ENCODE measurements around the gene RBM26.

RBM26 gene

GRCh38 chr13:79346300-79346914 is 59.6 kb downstream of the RBM26 start:
- no peak overlapping the region for H3K4me3 ChIP-seq (ENCODE audit: insufficient read depth, low read depth, low read length)
- H3K27ac ChIP-seq (ENCODE audit: insufficient read depth, low read depth, low read length, poor library complexity, severe bottlenecking) = no peak overlapping the region
- peaks cover 12% of the 10 kb centered on the region for H3K36me3 ChIP-seq (ENCODE audit: control insufficient read depth, insufficient read depth, low read length)
- WGBS, 2 experiments = 92 to 95% methylated on average over 6 of the region's 6 CpGs
- no peaks in the 10 kb centered on the region for H3K27me3 ChIP-seq (ENCODE audit: control insufficient read depth, insufficient read depth, low read length, poor library complexity, severe bottlenecking)
- no peaks in the 10 kb centered on the region for H3K9me3 ChIP-seq (ENCODE audit: control insufficient read depth, low read length)
- H3K4me1 ChIP-seq (ENCODE audit: control insufficient read depth, insufficient read depth, low read length) = no peaks in the 10 kb centered on the region

GRCh38 chr13:79341202-79341601 is 64.9 kb downstream of the RBM26 start:
- Histone ChIP-seq H3K4me1 (ENCODE audit: control insufficient read depth, insufficient read depth, low read length) (no peaks in the 10 kb centered on the region), H3K9me3 (ENCODE audit: control insufficient read depth, low read length) (no peaks in the 10 kb centered on the region), H3K27me3 (ENCODE audit: control insufficient read depth, insufficient read depth, low read length, poor library complexity, severe bottlenecking) (no peaks in the 10 kb centered on the region), H3K36me3 (ENCODE audit: control insufficient read depth, insufficient read depth, low read length) (peaks cover 37% of the 10 kb centered on the region), H3K4me3 (ENCODE audit: insufficient read depth, low read depth, low read length) (no peak overlapping the region), H3K27ac (ENCODE audit: insufficient read depth, low read depth, low read length, poor library complexity, severe bottlenecking) (no peak overlapping the region)
- WGBS, 2 experiments = 95% methylated on average over 1 of the region's 1 CpG

- 93 to 95% methylated on average over 2 of the region's 2 CpGs for WGBS, 2 experiments
- Histone ChIP-seq H3K4me3 (ENCODE audit: insufficient read depth, low read depth, low read length) (no peak overlapping the region), H3K9me3 (ENCODE audit: control insufficient read depth, low read length) (no peaks in the 10 kb centered on the region), H3K27ac (ENCODE audit: insufficient read depth, low read depth, low read length, poor library complexity, severe bottlenecking) (no peak overlapping the region), H3K27me3 (ENCODE audit: control insufficient read depth, insufficient read depth, low read length, poor library complexity, severe bottlenecking) (no peaks in the 10 kb centered on the region), H3K36me3 (ENCODE audit: control insufficient read depth, insufficient read depth, low read length) (peaks cover 38% of the 10 kb centered on the region), H3K4me1 (ENCODE audit: control insufficient read depth, insufficient read depth, low read length) (no peaks in the 10 kb centered on the region)
Observed at GRCh38 chr13:79340490-79340889, 65.6 kb downstream of the RBM26 start.

- Histone ChIP-seq H3K36me3 (ENCODE audit: control insufficient read depth, insufficient read depth, low read length) (peaks cover 36% of the 10 kb centered on the region), H3K4me3 (ENCODE audit: insufficient read depth, low read depth, low read length) (no peak overlapping the region), H3K9me3 (ENCODE audit: control insufficient read depth, low read length) (no peaks in the 10 kb centered on the region), H3K27ac (ENCODE audit: insufficient read depth, low read depth, low read length, poor library complexity, severe bottlenecking) (no peak overlapping the region), H3K27me3 (ENCODE audit: control insufficient read depth, insufficient read depth, low read length, poor library complexity, severe bottlenecking) (no peaks in the 10 kb centered on the region), H3K4me1 (ENCODE audit: control insufficient read depth, insufficient read depth, low read length) (no peaks in the 10 kb centered on the region)
- WGBS, 2 experiments = 94 to 98% methylated on average over 3 of the region's 3 CpGs
Observed at GRCh38 chr13:79338343-79338742, 67.7 kb downstream of the RBM26 start.

GRCh38 chr13:79336966-79337365 is 69.1 kb downstream of the RBM26 start:
- Histone ChIP-seq H3K9me3 (ENCODE audit: control insufficient read depth, low read length) (no peaks in the 10 kb centered on the region), H3K27ac (ENCODE audit: insufficient read depth, low read depth, low read length, poor library complexity, severe bottlenecking) (no peak overlapping the region), H3K4me1 (ENCODE audit: control insufficient read depth, insufficient read depth, low read length) (no peaks in the 10 kb centered on the region), H3K27me3 (ENCODE audit: control insufficient read depth, insufficient read depth, low read length, poor library complexity, severe bottlenecking) (no peaks in the 10 kb centered on the region), H3K36me3 (ENCODE audit: control insufficient read depth, insufficient read depth, low read length) (peaks cover 36% of the 10 kb centered on the region), H3K4me3 (ENCODE audit: insufficient read depth, low read depth, low read length) (no peak overlapping the region)
- 91 to 96% methylated on average over 12 of the region's 12 CpGs for WGBS, 2 experiments

- no peaks in the 10 kb centered on the region for H3K4me1 ChIP-seq (ENCODE audit: control insufficient read depth, insufficient read depth, low read length)
- H3K4me3 ChIP-seq (ENCODE audit: insufficient read depth, low read depth, low read length) = no peak overlapping the region
- H3K36me3 ChIP-seq (ENCODE audit: control insufficient read depth, insufficient read depth, low read length) = no peaks in the 10 kb centered on the region
- no peaks in the 10 kb centered on the region for H3K27me3 ChIP-seq (ENCODE audit: control insufficient read depth, insufficient read depth, low read length, poor library complexity, severe bottlenecking)
- 100% methylated on average over 1 of the region's 1 CpG; no CpG with 5 or more reads in 1 of the 2 experiments for WGBS, 2 experiments
- no peak overlapping the region for H3K27ac ChIP-seq (ENCODE audit: insufficient read depth, low read depth, low read length, poor library complexity, severe bottlenecking)
- no peaks in the 10 kb centered on the region for H3K9me3 ChIP-seq (ENCODE audit: control insufficient read depth, low read length)
Observed at GRCh38 chr13:79328510-79328909, 77.5 kb downstream of the RBM26 start.

GRCh38 chr13:79320433-79320832 is 85.6 kb downstream of the RBM26 start:
- H3K27me3 ChIP-seq (ENCODE audit: control insufficient read depth, insufficient read depth, low read length, poor library complexity, severe bottlenecking) = no peaks in the 10 kb centered on the region
- no peaks in the 10 kb centered on the region for H3K4me1 ChIP-seq (ENCODE audit: control insufficient read depth, insufficient read depth, low read length)
- H3K36me3 ChIP-seq (ENCODE audit: control insufficient read depth, insufficient read depth, low read length) = peaks cover 10% of the 10 kb centered on the region
- H3K9me3 ChIP-seq (ENCODE audit: control insufficient read depth, low read length) = no peaks in the 10 kb centered on the region
- no peak overlapping the region for H3K4me3 ChIP-seq (ENCODE audit: insufficient read depth, low read depth, low read length)
- no peak overlapping the region for H3K27ac ChIP-seq (ENCODE audit: insufficient read depth, low read depth, low read length, poor library complexity, severe bottlenecking)
- 88 to 90% methylated on average over 1 of the region's 1 CpG for WGBS, 2 experiments

GRCh38 chr13:79318664-79319063 is 87.4 kb downstream of the RBM26 start:
- Histone ChIP-seq H3K4me1 (ENCODE audit: control insufficient read depth, insufficient read depth, low read length) (no peaks in the 10 kb centered on the region), H3K36me3 (ENCODE audit: control insufficient read depth, insufficient read depth, low read length) (peaks cover 10% of the 10 kb centered on the region), H3K27me3 (ENCODE audit: control insufficient read depth, insufficient read depth, low read length, poor library complexity, severe bottlenecking) (no peaks in the 10 kb centered on the region), H3K27ac (ENCODE audit: insufficient read depth, low read depth, low read length, poor library complexity, severe bottlenecking) (no peak overlapping the region), H3K9me3 (ENCODE audit: control insufficient read depth, low read length) (no peaks in the 10 kb centered on the region), H3K4me3 (ENCODE audit: insufficient read depth, low read depth, low read length) (no peak overlapping the region)
- 94% methylated on average over 4 of the region's 4 CpGs; no CpG with 5 or more reads in 1 of the 2 experiments for WGBS, 2 experiments

GRCh38 chr13:79317856-79318255 is 88.2 kb downstream of the RBM26 start:
- H3K4me3 ChIP-seq (ENCODE audit: insufficient read depth, low read depth, low read length) = no peak overlapping the region
- no peaks in the 10 kb centered on the region for H3K4me1 ChIP-seq (ENCODE audit: control insufficient read depth, insufficient read depth, low read length)
- H3K27ac ChIP-seq (ENCODE audit: insufficient read depth, low read depth, low read length, poor library complexity, severe bottlenecking) = no peak overlapping the region
- no peaks in the 10 kb centered on the region for H3K27me3 ChIP-seq (ENCODE audit: control insufficient read depth, insufficient read depth, low read length, poor library complexity, severe bottlenecking)
- 91 to 95% methylated on average over 1 to 2 of the region's 2 CpGs for WGBS, 2 experiments
- H3K36me3 ChIP-seq (ENCODE audit: control insufficient read depth, insufficient read depth, low read length) = peaks cover 10% of the 10 kb centered on the region
- no peaks in the 10 kb centered on the region for H3K9me3 ChIP-seq (ENCODE audit: control insufficient read depth, low read length)

- Histone ChIP-seq H3K36me3 (ENCODE audit: control insufficient read depth, insufficient read depth, low read length) (peaks cover 4% of the 10 kb centered on the region), H3K9me3 (ENCODE audit: control insufficient read depth, low read length) (no peaks in the 10 kb centered on the region), H3K4me3 (ENCODE audit: insufficient read depth, low read depth, low read length) (no peak overlapping the region), H3K27ac (ENCODE audit: insufficient read depth, low read depth, low read length, poor library complexity, severe bottlenecking) (no peak overlapping the region), H3K4me1 (ENCODE audit: control insufficient read depth, insufficient read depth, low read length) (no peaks in the 10 kb centered on the region), H3K27me3 (ENCODE audit: control insufficient read depth, insufficient read depth, low read length, poor library complexity, severe bottlenecking) (no peaks in the 10 kb centered on the region)
- 95 to 100% methylated on average over 3 of the region's 3 CpGs for WGBS, 2 experiments
Observed at GRCh38 chr13:79314652-79315051, 91.4 kb downstream of the RBM26 start.

All from ectodermal cell (in vitro differentiated cells).